ENCODE data around the gene NTNG1.
A peak's percentile ranks its signal among the peaks of the same experiment; 100 is the strongest.
"Not testable (repeated sequence)": the region's sequence is repeated elsewhere in the genome, so short reads cannot be mapped to it uniquely, and the experiment has no call there.

Gene NTNG1

DNA sequence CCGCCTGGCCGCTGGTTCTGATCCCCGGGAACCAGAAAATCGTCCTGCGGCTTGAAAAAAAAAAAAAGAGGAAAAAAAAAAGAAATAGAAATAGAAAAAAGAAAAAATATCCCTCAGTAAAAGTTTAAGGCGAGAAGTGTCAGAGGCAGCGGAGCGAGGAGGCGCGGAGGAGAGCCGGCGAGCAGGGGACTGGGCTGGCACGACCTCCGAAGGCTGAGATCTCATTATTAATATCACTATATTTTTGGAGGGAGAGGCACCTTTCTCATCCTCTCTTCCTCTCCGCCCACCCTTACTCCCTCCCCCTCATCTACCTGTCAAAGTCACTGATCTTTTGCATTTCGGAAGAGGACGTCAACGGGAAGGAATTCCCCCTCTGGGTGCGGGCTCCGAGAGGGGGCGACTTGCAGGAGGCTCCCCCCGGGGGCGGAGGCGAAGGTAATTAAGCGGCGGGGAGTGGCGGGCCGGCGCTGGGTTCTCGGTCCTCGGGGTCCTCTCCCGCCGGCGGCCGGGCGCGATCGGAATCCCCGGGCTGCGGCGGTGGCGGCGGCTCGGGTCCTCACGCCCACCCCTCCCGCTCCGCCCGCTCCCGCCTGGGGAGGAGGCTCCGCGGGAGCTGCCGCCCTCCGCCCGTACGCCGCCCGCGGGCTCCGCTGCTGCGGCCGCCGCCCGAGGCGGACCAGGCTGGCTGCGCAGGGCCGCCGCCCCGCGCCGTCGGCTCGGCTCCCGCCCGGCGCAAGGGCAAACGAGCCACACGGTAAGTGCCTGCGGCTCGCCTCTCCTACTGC lies at the start of gene NTNG1:
Gene NTNG1 (plus strand): TSS at position 337 of the 788 bp plus-strand sequence.
- Mint-ChIP-seq H3K4me3 (peak within 1 kb of the TSS; percentile 86), H3K27ac (peak within 1 kb of the TSS; percentile 71), H3K9me3 (no peaks in the 10 kb centered on the region), H3K4me1 (peaks cover 14 to 26% of the 10 kb centered on the region in 2 donors), H3K36me3 (no peaks in the 10 kb centered on the region), H3K27me3 (peaks cover 23 to 29% of the 10 kb centered on the region in 2 donors)
- DNase-seq: peak; percentile 23
- ATAC-seq (replicated peaks): peak; percentile 50 to 58

DNA sequence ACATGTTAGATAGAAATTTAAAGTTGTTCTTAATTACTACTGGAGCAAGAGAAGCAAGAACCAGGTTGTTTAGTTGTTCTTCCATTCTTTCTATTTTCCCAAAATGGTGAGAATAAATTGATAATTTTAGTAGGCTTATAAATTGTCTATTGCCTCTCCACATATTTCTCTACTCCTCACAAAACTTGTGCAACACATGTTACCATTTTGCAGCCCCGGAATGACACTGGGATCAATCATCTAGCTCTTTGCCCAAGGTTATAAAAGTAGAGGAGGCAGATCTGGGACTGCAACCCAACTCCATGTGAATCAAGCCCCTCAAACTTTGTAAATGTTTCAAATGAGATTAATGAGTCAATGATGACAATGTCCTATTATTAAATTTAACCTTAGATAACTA lies 49.4 kb upstream of the NTNG1 start:
- Mint-ChIP-seq H3K9me3 (peaks cover 0 to 6% of the 10 kb centered on the region in 2 donors), H3K36me3 (no peaks in the 10 kb centered on the region), H3K4me3 (no peak overlapping the region), H3K4me1 (no peaks in the 10 kb centered on the region), H3K27ac (no peak overlapping the region), H3K27me3 (peaks cover 5 to 12% of the 10 kb centered on the region in 2 donors)
- no peak for DNase-seq
- no peak for ATAC-seq (replicated peaks)

- H3K4me1 Mint-ChIP-seq; DNase-seq; ATAC-seq (replicated peaks); H3K9me3 Mint-ChIP-seq; H3K27ac Mint-ChIP-seq; H3K36me3 Mint-ChIP-seq; H3K4me3 Mint-ChIP-seq: not testable (repeated sequence)
- H3K27me3 Mint-ChIP-seq: peaks cover 6 to 18% of the 10 kb centered on the region in 2 donors
These were observed 47.4 kb upstream of the NTNG1 start for GRCh38 chr1:107093395-107093794.

- ATAC-seq (replicated peaks) (no peak), DNase-seq (no peak)
- H3K36me3 Mint-ChIP-seq: no peaks in the 10 kb centered on the region
- no peaks in the 10 kb centered on the region for H3K4me1 Mint-ChIP-seq
- H3K9me3 Mint-ChIP-seq: peaks cover 0 to 2% of the 10 kb centered on the region in 2 donors
- H3K27me3 Mint-ChIP-seq: peaks cover 6 to 18% of the 10 kb centered on the region in 2 donors
- no peak overlapping the region for H3K27ac Mint-ChIP-seq
- no peak overlapping the region for H3K4me3 Mint-ChIP-seq
These were observed 45.2 kb upstream of the NTNG1 start for GRCh38 chr1:107095647-107096046.

DNA sequence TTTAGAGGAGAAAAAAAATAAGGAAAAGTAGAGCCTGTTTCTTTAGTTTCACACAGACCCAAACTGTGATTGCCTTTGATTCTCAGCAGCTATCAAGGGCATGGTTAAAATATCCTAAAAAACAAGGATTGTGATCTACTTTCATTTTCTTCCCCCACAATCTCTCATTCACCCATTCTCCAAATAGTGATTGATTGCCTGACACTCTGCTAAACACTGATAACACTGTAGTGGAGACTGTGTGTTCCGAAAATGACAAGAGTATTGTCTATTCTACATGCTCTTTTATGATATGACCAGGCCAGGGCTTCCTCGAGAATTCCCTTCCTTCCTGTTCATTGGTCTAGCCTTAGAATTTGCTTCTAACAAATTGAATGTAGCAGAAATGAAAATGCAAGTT lies 44.1 kb upstream of the NTNG1 start:
- Mint-ChIP-seq H3K27ac (no peak overlapping the region), H3K9me3 (peaks cover 0 to 2% of the 10 kb centered on the region in 2 donors), H3K27me3 (peaks cover under 1 to 19% of the 10 kb centered on the region in 2 donors), H3K4me1 (peaks cover 4 to 6% of the 10 kb centered on the region in 2 donors), H3K36me3 (no peaks in the 10 kb centered on the region), H3K4me3 (no peak overlapping the region)
- no peak for DNase-seq
- ATAC-seq (replicated peaks): no peak

- Mint-ChIP-seq H3K4me3 (no peak overlapping the region), H3K27me3 (peaks cover 0 to 19% of the 10 kb centered on the region in 2 donors), H3K4me1 (peaks cover 4 to 6% of the 10 kb centered on the region in 2 donors), H3K9me3 (peaks cover 0 to 2% of the 10 kb centered on the region in 2 donors), H3K36me3 (no peaks in the 10 kb centered on the region), H3K27ac (no peak overlapping the region)
- no peak for ATAC-seq (replicated peaks)
- no peak for DNase-seq
These were observed 41.9 kb upstream of the NTNG1 start for GRCh38 chr1:107098961-107099360.

- peaks cover 0 to 2% of the 10 kb centered on the region in 2 donors for H3K9me3 Mint-ChIP-seq
- no peak overlapping the region for H3K4me3 Mint-ChIP-seq
- ATAC-seq (replicated peaks) (no peak), DNase-seq (no peak)
- H3K4me1 Mint-ChIP-seq: peaks cover 4 to 6% of the 10 kb centered on the region in 2 donors
- peaks cover 0 to 19% of the 10 kb centered on the region in 2 donors for H3K27me3 Mint-ChIP-seq
- H3K27ac Mint-ChIP-seq: no peak overlapping the region
- H3K36me3 Mint-ChIP-seq: no peaks in the 10 kb centered on the region
These were observed 40.4 kb upstream of the NTNG1 start for GRCh38 chr1:107100331-107100984.

- Mint-ChIP-seq H3K27ac (no peak overlapping the region), H3K36me3 (no peaks in the 10 kb centered on the region), H3K9me3 (no peaks in the 10 kb centered on the region), H3K4me3 (no peak overlapping the region), H3K4me1 (peaks cover 6 to 11% of the 10 kb centered on the region in 2 donors), H3K27me3 (peaks cover 0 to 9% of the 10 kb centered on the region in 2 donors)
- DNase-seq (no peak), ATAC-seq (replicated peaks) (peak; percentile 52 to 55)
These were observed 34.9 kb upstream of the NTNG1 start for GRCh38 chr1:107105914-107106313.

DNA sequence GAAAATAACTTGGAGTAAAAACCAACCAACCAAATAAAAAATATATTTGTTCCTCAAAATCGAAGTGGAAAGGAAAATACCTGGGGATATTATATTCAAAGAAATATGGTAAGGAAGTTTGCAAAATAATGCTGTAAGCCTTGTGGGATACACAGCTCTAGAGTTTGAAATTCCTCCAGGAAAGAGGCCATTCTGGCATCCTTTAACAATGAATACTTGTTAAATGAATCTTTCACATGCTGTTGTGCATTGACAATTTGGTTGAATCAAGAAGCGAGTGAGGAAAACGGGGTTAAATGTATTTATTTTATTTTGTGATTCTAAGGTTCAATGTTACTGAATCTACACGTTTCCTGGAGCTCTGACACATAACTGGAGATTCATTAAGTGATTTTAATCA lies 30.5 kb upstream of the NTNG1 start:
- no peaks in the 10 kb centered on the region for H3K9me3 Mint-ChIP-seq
- no peak overlapping the region for H3K27ac Mint-ChIP-seq
- no peaks in the 10 kb centered on the region for H3K36me3 Mint-ChIP-seq
- ATAC-seq (replicated peaks) (no peak), DNase-seq (no peak)
- peaks cover 4 to 7% of the 10 kb centered on the region in 2 donors for H3K27me3 Mint-ChIP-seq
- H3K4me1 Mint-ChIP-seq: peaks cover 2 to 5% of the 10 kb centered on the region in 2 donors
- H3K4me3 Mint-ChIP-seq: no peak overlapping the region

DNA sequence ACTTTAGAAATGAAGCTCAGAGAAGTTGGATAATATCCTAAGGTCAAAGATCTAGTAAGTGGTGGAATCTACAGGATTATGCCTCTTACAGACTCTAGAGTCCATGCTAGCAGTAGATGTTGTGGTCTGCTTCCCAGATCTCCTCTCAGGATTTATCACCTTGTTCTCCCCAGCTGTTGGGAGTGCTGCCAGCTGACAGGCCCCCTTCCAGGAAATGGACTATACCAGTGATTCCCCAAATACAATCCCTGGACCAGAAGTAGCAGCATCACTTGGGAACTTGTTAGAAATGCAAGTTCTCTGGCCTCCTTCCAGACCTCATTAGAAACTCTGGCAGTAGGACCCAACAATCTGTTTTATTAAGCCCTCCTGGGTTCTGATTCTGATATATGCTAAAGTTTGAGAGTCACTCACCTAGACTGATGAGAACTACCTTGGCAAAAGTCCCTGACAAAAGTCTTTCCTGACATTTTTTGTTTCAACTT lies 24.5 kb upstream of the NTNG1 start:
- Mint-ChIP-seq H3K9me3 (no peaks in the 10 kb centered on the region), H3K27me3 (peaks cover 15 to 20% of the 10 kb centered on the region in 2 donors), H3K4me1 (no peaks in the 10 kb centered on the region), H3K27ac (no peak overlapping the region), H3K4me3 (no peak overlapping the region), H3K36me3 (no peaks in the 10 kb centered on the region)
- ATAC-seq (replicated peaks): no peak
- DNase-seq: no peak

GRCh38 chr1:107122225-107122624 lies 18.6 kb upstream of the NTNG1 start:
- peaks cover 14 to 34% of the 10 kb centered on the region in 2 donors for H3K27me3 Mint-ChIP-seq
- no peak for ATAC-seq (replicated peaks)

DNA sequence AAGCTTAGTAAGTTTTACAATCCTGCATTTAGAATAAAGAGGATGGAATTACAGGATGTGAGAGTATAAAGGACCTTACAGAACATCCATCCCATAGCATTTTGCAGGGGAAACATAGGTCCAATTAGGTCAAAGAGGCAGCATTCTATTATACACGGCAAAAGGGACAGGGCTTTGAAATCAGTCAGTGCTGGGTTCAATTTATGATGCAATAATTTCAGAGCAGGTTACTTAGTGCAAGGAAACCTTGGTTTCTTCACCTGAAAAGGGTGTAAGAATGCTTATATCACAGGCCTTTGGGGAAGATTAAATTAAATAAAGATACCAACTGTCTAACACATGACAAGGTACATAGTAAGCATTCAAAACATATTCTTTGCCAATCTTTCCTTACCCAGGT lies 17.1 kb upstream of the NTNG1 start:
- Mint-ChIP-seq H3K4me1 (no peaks in the 10 kb centered on the region), H3K4me3 (no peak overlapping the region), H3K27ac (no peak overlapping the region), H3K9me3 (no peaks in the 10 kb centered on the region), H3K36me3 (no peaks in the 10 kb centered on the region), H3K27me3 (peaks cover 15 to 32% of the 10 kb centered on the region in 2 donors)
- ATAC-seq (replicated peaks) (no peak), DNase-seq (no peak)

More at GRCh38 chr1:107122225-107122624, 18.6 kb upstream of the NTNG1 start:
- no peaks in the 10 kb centered on the region for H3K36me3 Mint-ChIP-seq
- H3K4me1 Mint-ChIP-seq: no peaks in the 10 kb centered on the region
- DNase-seq: no peak
- H3K9me3 Mint-ChIP-seq: no peaks in the 10 kb centered on the region
- H3K4me3 Mint-ChIP-seq: no peak overlapping the region
- no peak overlapping the region for H3K27ac Mint-ChIP-seq

DNA sequence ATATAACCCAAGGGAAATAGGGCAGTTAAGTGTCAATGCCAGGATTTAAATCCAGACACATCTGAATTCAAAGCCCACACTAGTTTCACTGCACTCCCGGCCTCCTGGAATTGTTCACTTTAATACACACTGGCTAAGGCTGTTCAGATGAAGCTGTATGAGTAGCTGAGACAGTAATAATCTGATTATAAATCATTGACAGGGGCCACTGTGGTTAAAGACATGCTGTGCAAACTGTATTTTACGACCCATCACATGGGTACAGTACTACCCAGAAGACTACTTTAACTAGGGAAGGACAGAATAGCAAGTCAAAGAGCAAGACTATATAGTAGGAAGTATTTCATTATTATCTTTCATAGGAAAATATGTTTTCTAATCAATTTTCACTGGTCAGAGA lies 16.1 kb upstream of the NTNG1 start:
- H3K27me3 Mint-ChIP-seq: peaks cover 15 to 33% of the 10 kb centered on the region in 2 donors
- no peak overlapping the region for H3K27ac Mint-ChIP-seq
- H3K4me3 Mint-ChIP-seq: no peak overlapping the region
- H3K4me1 Mint-ChIP-seq: no peaks in the 10 kb centered on the region
- DNase-seq (no peak), ATAC-seq (replicated peaks) (no peak)
- no peaks in the 10 kb centered on the region for H3K36me3 Mint-ChIP-seq
- no peaks in the 10 kb centered on the region for H3K9me3 Mint-ChIP-seq

DNA sequence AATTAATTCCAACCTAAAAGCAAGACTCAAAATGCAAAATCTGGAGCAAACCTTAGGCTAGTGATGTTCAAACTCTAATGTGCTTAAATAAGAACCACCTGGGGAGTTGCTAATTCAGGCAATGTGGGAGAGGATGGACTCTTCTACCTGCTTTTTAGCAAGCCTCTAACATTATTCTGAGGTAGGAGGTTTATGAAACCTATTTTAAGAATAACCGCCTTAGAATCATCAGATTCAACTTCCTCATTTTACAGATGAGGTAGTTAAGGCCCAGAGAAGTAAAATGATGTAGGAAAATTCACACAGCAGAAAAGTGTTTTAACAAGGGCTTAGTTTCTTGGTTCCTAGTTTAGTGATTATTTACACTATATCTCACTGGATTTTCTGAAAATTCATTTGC lies 8.6 kb upstream of the NTNG1 start:
- Mint-ChIP-seq H3K27ac (no peak overlapping the region), H3K9me3 (peaks cover 0 to 1% of the 10 kb centered on the region in 2 donors), H3K4me3 (no peak overlapping the region), H3K27me3 (peaks cover 20 to 30% of the 10 kb centered on the region in 2 donors), H3K4me1 (no peaks in the 10 kb centered on the region), H3K36me3 (no peaks in the 10 kb centered on the region)
- ATAC-seq (replicated peaks) (peak; percentile 66 to 75), DNase-seq (no peak)

GRCh38 chr1:107132780-107133179 lies 8.1 kb upstream of the NTNG1 start:
- ATAC-seq (replicated peaks): peak; percentile 76 to 81
- Mint-ChIP-seq H3K4me3 (no peak overlapping the region), H3K4me1 (no peaks in the 10 kb centered on the region), H3K36me3 (no peaks in the 10 kb centered on the region), H3K27ac (no peak overlapping the region), H3K27me3 (peaks cover 20 to 30% of the 10 kb centered on the region in 2 donors), H3K9me3 (peaks cover 0 to 1% of the 10 kb centered on the region in 2 donors)
- DNase-seq: no peak
